Subcutaneous adipose tissue (tissue), 4 donors: Measurements from ENCODE around the gene CIC. TPM values are rescaled to one million over a fixed set of nuclear protein-coding genes. Genes with fewer than 3 reads are reported as not detected.

Experiments used
- CTCF ChIP-seq: fragments of 450-650 bp; IDR thresholded peaks from one replicate; pipeline ENCODE4 v1.5.1; 2016; ENCODE audit warnings: low read depth, mild to moderate bottlenecking, control low read depth, antibody characterized with exemption, moderate library complexity
- total RNA-seq, 4 donors: library from RNA; depleted of rRNA; stranded (reverse); fragments of >200 nt; gene quantifications; one replicate each; pipeline ENCODE4 v1.1.0, GENCODE V29; 2016

CIC gene
- total RNA-seq, 4 donors from 2014 or later: 12.4 to 49.9 (median 14.9) TPM

GRCh38 chr19:42249149-42249750, 19.8 kb upstream of the CIC start:
- no peak for TF ChIP-seq CTCF

DNA sequence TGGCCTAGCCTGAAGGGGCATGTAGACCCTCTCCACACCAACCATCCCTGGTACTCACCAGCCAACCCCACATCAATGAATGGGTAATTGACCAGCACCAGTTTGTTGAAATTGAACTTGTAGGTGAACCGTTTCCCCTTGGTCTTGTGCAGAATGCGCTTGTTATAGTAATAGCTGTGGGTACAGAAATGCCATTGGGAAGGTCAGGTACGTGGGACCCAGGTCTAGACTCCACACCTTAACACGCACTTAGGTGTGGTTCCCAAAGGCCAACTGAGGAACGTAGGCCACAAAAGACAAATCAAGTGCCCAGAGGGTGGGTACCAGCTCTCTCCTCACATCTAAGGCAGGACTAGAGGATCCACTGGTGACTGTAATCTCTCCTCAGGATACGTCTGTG, 19.3 kb upstream of the CIC start:
- no peak for TF ChIP-seq CTCF

DNA sequence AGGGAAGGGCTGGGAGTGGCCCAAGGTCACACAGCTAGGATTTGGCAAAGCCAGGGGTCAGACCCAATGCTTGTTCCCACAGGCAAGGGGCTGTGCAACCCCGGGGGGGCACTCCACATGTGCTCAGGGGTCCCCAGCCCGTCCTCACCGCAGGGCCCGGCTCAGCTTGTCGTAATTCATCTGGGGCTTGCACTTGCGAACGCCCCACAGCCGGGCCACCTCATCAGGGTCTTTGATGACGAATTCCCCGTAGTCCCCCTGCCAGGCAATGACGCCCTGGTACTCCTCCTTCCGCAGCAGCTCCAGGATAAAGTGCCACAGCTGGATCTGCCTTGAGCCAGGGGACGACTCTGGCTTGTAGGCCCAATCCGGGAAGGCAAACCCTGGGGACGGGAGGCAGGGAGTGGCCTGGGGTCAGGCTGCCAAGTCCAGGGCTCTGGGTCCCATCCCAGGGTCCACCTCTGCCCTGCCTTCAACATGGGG, 18.8 kb upstream of the CIC start:
- no peak for TF ChIP-seq CTCF

- no peak for TF ChIP-seq CTCF
Measured at GRCh38 chr19:42250666-42251531, 18.2 kb upstream of the CIC start.

- no peak for TF ChIP-seq CTCF
Measured at GRCh38 chr19:42251572-42252358, 17.3 kb upstream of the CIC start.

DNA sequence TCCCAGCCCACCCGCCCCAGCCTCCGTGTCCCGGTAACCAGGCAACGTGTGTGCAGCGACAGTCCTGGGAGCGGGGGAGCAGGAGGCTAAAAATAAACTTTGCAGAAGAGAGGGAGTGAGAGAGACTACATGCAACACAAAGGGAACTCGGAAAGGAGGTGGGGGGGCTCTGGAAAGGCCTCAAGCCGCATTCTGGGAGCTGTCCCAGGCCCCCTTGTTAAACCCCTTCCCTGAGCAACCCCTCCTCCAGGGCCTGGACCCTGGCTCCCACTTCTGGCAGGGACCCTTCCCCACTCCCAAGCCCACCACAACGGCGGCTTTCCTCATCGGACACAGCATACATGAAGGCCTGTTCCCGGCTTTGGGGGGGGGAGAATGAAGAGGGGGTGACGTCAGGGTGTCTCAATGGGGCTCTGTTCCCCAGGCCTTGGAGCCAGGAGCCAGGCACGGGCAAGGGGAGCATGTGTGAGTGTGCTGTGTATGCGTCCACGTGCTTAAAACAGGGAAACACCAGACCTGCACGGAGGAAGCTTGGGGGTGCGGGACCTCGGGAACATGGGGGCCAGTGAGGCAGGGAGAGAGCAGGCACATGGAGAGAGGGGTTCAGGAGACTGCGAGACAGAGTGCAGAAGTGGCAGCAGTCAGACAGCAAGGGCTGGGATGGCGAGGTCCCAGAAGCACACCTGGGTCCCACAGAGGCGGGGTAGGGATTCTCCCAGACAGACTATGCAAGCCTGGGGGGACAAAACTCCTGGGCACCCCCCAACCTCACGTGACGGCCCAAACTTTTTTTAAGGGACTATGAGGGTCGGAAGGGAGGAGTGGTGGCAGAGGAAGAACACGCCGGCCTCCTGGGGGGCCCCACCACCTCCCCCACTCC, 16.4 kb upstream of the CIC start:
- TF ChIP-seq CTCF: no peak
